B cell (primary cell): ENCODE results near the gene WDR83.

ENCODE experiments used
- CTCF ChIP-seq: fragments of 200-600 bp; IDR thresholded peaks from one replicate; pipeline ENCODE4 v1.8.0; 2022; ENCODE audit warnings: antibody characterized with exemption, mild to moderate bottlenecking
- EZH2 ChIP-seq: IDR thresholded peaks from 2 replicates; pipeline ENCODE4 v1.6.1; 2012; ENCODE audit warnings: borderline replicate concordance, low read depth, mild to moderate bottlenecking, moderate library complexity, low read length; ENCODE audit not compliant: insufficient read depth, poor library complexity, severe bottlenecking

- no peak for TF ChIP-seq CTCF
- no peak for TF ChIP-seq EZH2
Observed at GRCh38 chr19:12655546-12655945, 11.1 kb upstream of the WDR83 start.
